Lower leg skin (tissue), 4 donors: Measurements from ENCODE around the gene PALM. TPM values are rescaled to one million over a fixed set of nuclear protein-coding genes. Genes with fewer than 3 reads are reported as not detected.

Source experiments
- DNase-seq, 2 donors: peaks; one replicate each; pipeline ENCODE4 v3.0.0-alpha.2; 2019; ENCODE audit warnings: low spot score in 2 of 2
- H3K4me3 ChIP-seq: fragments of 200-600 bp; sonication (generic); 2 replicates; pipeline ENCODE4 v1.5.1; 2017; ENCODE audit warnings: mild to moderate bottlenecking, low read depth; ENCODE audit not compliant: poor library complexity, severe bottlenecking
- CTCF ChIP-seq, 3 donors: fragments of 450-650 bp; IDR thresholded peaks; one replicate each; pipeline ENCODE4 v1.5.1; 2016; ENCODE audit warnings: antibody characterized with exemption in 3 of 3, mild to moderate bottlenecking in 3 of 3, moderate library complexity in 2 of 3
- POLR2A ChIP-seq, 2 donors: fragments of 450-650 bp; IDR thresholded peaks; one replicate each; pipeline ENCODE4 v1.6.1; 2016 to 2017; ENCODE audit warnings: antibody characterized with exemption in 2 of 2, mild to moderate bottlenecking in 1 of 2, moderate library complexity in 1 of 2
- WGBS, 2 donors: methylation state at CpG; one replicate each; pipeline ENCODE4 v1.1.5; 2018; 5-methylcytosine and 5-hydroxymethylcytosine counted together
- intact Hi-C: fragments of 100-400 bp; cut with DNase I; formaldehyde crosslinking; loops from one replicate; pipeline ENCODE4 v1.15.0; 2023; ENCODE audit warnings: low total_unique reads
- total RNA-seq, 4 donors: library from RNA; depleted of rRNA; stranded (reverse); fragments of >200 nt; gene quantifications; one replicate each; pipeline ENCODE4 v1.1.0, GENCODE V29; 2016

Gene PALM
- total RNA-seq, 4 donors from 2014 or later = 25.1 to 92.3 (median 41.9) TPM

GRCh38 chr19:782878-783668, 74.3 kb downstream of the PALM start:
- TF ChIP-seq POLR2A (IDR thresholded peaks at IDR 0.05) (no peak), CTCF (IDR thresholded peaks at IDR 0.05) (no peak)
- H3K4me3 ChIP-seq = no peak overlapping the region
- WGBS, 2 donors = 52 to 62% methylated on average over 30 of the region's 30 CpGs
- DNase-seq = no peak
- intact Hi-C loops = no loop called here

GRCh38 chr19:784541-784940, 75.8 kb downstream of the PALM start:
- WGBS, 2 donors = 80 to 82% methylated on average over 13 of the region's 13 CpGs
- DNase-seq = no peak
- H3K4me3 ChIP-seq = no peak overlapping the region
- intact Hi-C loops = no loop called here
- TF ChIP-seq POLR2A (IDR thresholded peaks at IDR 0.05) (no peak), CTCF (IDR thresholded peaks at IDR 0.05) (no peak)

GRCh38 chr19:787536-787935, 78.8 kb downstream of the PALM start:
- WGBS, 2 donors = 89 to 92% methylated on average over 16 of the region's 16 CpGs
- TF ChIP-seq POLR2A (IDR thresholded peaks at IDR 0.05) (no peak), CTCF (IDR thresholded peaks at IDR 0.05) (no peak)
- H3K4me3 ChIP-seq = no peak overlapping the region
- intact Hi-C loops = no loop called here
- DNase-seq = no peak

GRCh38 chr19:788686-788982, 79.9 kb downstream of the PALM start:
- WGBS, 2 donors = 52 to 54% methylated on average over 7 to 8 of the region's 11 CpGs
- intact Hi-C loops = loop anchor here (1.0 kb wide), 1 partner anchor 18 kb away; no protein-coding TSS in a partner anchor
- no peak overlapping the region for H3K4me3 ChIP-seq
- TF ChIP-seq POLR2A (IDR thresholded peaks at IDR 0.05) (no peak), CTCF (IDR thresholded peaks at IDR 0.05) (no peak)
- DNase-seq = peak in 1 of 2 donors; percentile 92

- intact Hi-C loops = loop anchor here (1.0 kb wide), 1 partner anchor 19 kb away; no protein-coding TSS in a partner anchor
- WGBS, 2 donors = 29 to 35% methylated on average over 32 to 33 of the region's 33 CpGs
- H3K4me3 ChIP-seq = no peak overlapping the region
- DNase-seq = peak in 1 of 2 donors; percentile 90
- TF ChIP-seq CTCF (IDR thresholded peaks at IDR 0.05) = no peak
- TF ChIP-seq POLR2A (IDR thresholded peaks at IDR 0.05) = no peak
These were observed 80.4 kb downstream of the PALM start for GRCh38 chr19:788983-789700.
